ENCODE data around the gene RIOK1. TPM values are rescaled to one million over a fixed set of nuclear protein-coding genes. Genes with fewer than 3 reads are reported as not detected.

Gene RIOK1
- polyA plus RNA-seq, 3 donors: 7.7 to 14.6 (median 8.8) TPM

- intact Hi-C loops (cut with micrococcal nuclease): no loop called here
- Mint-ChIP-seq H3K4me1 (no peaks in the 10 kb centered on the region), H3K9me3 (no peaks in the 10 kb centered on the region)
Measured at GRCh38 chr6:7413151-7413823, 23.7 kb downstream of the RIOK1 start.

GRCh38 chr6:7414811-7415210 lies 25.2 kb downstream of the RIOK1 start:
- H3K79me2 ChIP-seq (ENCODE audit: insufficient read depth, low read length): no peaks in the 10 kb centered on the region
- 100% methylated on average over 3 of the region's 7 CpGs for WGBS (ENCODE audit: insufficient coverage)

More at GRCh38 chr6:7413151-7413823, 23.7 kb downstream of the RIOK1 start:
- no CpG with 5 or more reads among the region's 2 CpGs for whole genome bisulfite sequencing (ENCODE audit: insufficient coverage)
- Mint-ChIP-seq H3K27ac (no peak overlapping the region), H3K36me3 (peaks cover 73 to 96% of the 10 kb centered on the region in 2 donors), H3K4me3 (no peak overlapping the region), H3K27me3 (ENCODE audit: low read depth in 3 of 3) (no peaks in the 10 kb centered on the region)
- no peak for DNase-seq
- Histone ChIP-seq H3K27ac (ENCODE audit: low read depth in 1 of 2, low read length in 2 of 2) (no peak overlapping the region), H4K20me1 (ENCODE audit: insufficient read depth, low read length) (no peaks in the 10 kb centered on the region), H3K27me3 (ENCODE audit: control insufficient read depth in 2 of 2, insufficient read depth in 2 of 2, low read length in 2 of 2) (no peaks in the 10 kb centered on the region), H3K79me2 (ENCODE audit: insufficient read depth, low read length) (no peaks in the 10 kb centered on the region), H2AFZ (ENCODE audit: insufficient read depth, low read depth, low read length, poor library complexity, severe bottlenecking) (no peak overlapping the region), H3K9ac (ENCODE audit: insufficient read depth, low read length, poor library complexity, severe bottlenecking) (no peak overlapping the region), H3K4me1 (ENCODE audit: control insufficient read depth in 1 of 2, insufficient read depth in 2 of 2, low read length in 2 of 2) (no peaks in the 10 kb centered on the region), H3K9me3 (replicated peaks in 1 of 2; ENCODE audit: control insufficient read depth in 1 of 2, insufficient read depth in 1 of 2, low read length in 2 of 2) (no peaks in the 10 kb centered on the region), H3K4me2 (replicated peaks; ENCODE audit: extremely low read depth, low read length, poor library complexity, severe bottlenecking) (no peak overlapping the region), H3K36me3 (replicated peaks in 1 of 2; ENCODE audit: control insufficient read depth in 1 of 2, insufficient read depth in 2 of 2, low read length in 2 of 2) (peaks cover 92 to 100% of the 10 kb centered on the region in 2 donors), H3K4me3 (replicated peaks in 1 of 3; ENCODE audit: low read depth in 2 of 3, low read length in 3 of 3) (no peak overlapping the region)
- no peak for TF ChIP-seq CTCF (IDR thresholded peaks at IDR 0.05)

More at GRCh38 chr6:7414811-7415210, 25.2 kb downstream of the RIOK1 start:
- Histone ChIP-seq H3K4me1 (ENCODE audit: control insufficient read depth in 1 of 2, insufficient read depth in 2 of 2, low read length in 2 of 2) (no peaks in the 10 kb centered on the region), H3K9me3 (replicated peaks in 1 of 2; ENCODE audit: control insufficient read depth in 1 of 2, insufficient read depth in 1 of 2, low read length in 2 of 2) (no peaks in the 10 kb centered on the region), H3K36me3 (replicated peaks in 1 of 2; ENCODE audit: control insufficient read depth in 1 of 2, insufficient read depth in 2 of 2, low read length in 2 of 2) (peaks cover 84 to 98% of the 10 kb centered on the region in 2 donors), H3K4me3 (replicated peaks in 1 of 3; ENCODE audit: low read depth in 2 of 3, low read length in 3 of 3) (no peak overlapping the region), H4K20me1 (ENCODE audit: insufficient read depth, low read length) (no peaks in the 10 kb centered on the region), H2AFZ (ENCODE audit: insufficient read depth, low read depth, low read length, poor library complexity, severe bottlenecking) (no peak overlapping the region), H3K27ac (ENCODE audit: low read depth in 1 of 2, low read length in 2 of 2) (no peak overlapping the region), H3K9ac (ENCODE audit: insufficient read depth, low read length, poor library complexity, severe bottlenecking) (no peak overlapping the region), H3K27me3 (ENCODE audit: control insufficient read depth in 2 of 2, insufficient read depth in 2 of 2, low read length in 2 of 2) (no peaks in the 10 kb centered on the region), H3K4me2 (replicated peaks; ENCODE audit: extremely low read depth, low read length, poor library complexity, severe bottlenecking) (no peak overlapping the region)
- intact Hi-C loops (cut with micrococcal nuclease): no loop called here
- H3K27me3 Mint-ChIP-seq (ENCODE audit: low read depth in 3 of 3): no peaks in the 10 kb centered on the region
- H3K36me3 Mint-ChIP-seq: peaks cover 79 to 91% of the 10 kb centered on the region in 2 donors
- H3K27ac Mint-ChIP-seq: peak overlapping the region in 2 of 7 donors; percentile 38 to 66
- no peak for TF ChIP-seq CTCF (IDR thresholded peaks at IDR 0.05)
- H3K4me3 Mint-ChIP-seq: no peak overlapping the region
- no peaks in the 10 kb centered on the region for H3K9me3 Mint-ChIP-seq
- no peak for DNase-seq
- no peaks in the 10 kb centered on the region for H3K4me1 Mint-ChIP-seq

All from CD14-positive monocyte (primary cell).